K562 (cell line): ENCODE results near the gene SLAIN2. TPM values are rescaled to one million over a fixed set of nuclear protein-coding genes. Genes with fewer than 3 reads are reported as not detected.

Experiments
- ARID1B ChIP-seq: fragments of 450-650 bp; IDR thresholded peaks from 2 replicates; pipeline ENCODE4 v1.6.1; 2016; ENCODE audit warnings: antibody characterized with exemption, mild to moderate bottlenecking, inconsistent platforms
- ATF1 ChIP-seq, 2 experiments: fragments of 450-650 bp in 1 of 2; IDR thresholded peaks; 2 replicates each; pipeline ENCODE4 v1.6.1; 2016; ENCODE audit warnings: missing compliant biosample characterization in 1 of 2, missing genetic modification characterization in 1 of 2
- CBFA2T2 ChIP-seq: fragments of 450-650 bp; conservative IDR thresholded peaks from 2 replicates; pipeline ENCODE4 v1.6.1; 2017; ENCODE audit warnings: mild to moderate bottlenecking
- CBFA2T3 ChIP-seq: fragments of 450-650 bp; IDR thresholded peaks from 2 replicates; pipeline ENCODE4 v1.6.1; 2017
- CREB1 ChIP-seq, 2 experiments: sonication (generic) in 1 of 2; formaldehyde crosslinking in 1 of 2; IDR thresholded peaks; 2 replicates each; pipeline versions ENCODE4 v1.6.1 to v1.8.0; 2012 to 2022; ENCODE audit warnings: inconsistent platforms in 1 of 2, mild to moderate bottlenecking in 1 of 2, missing genetic modification reagents in 1 of 2, moderate library complexity in 1 of 2
- CREM ChIP-seq: IDR thresholded peaks from 2 replicates; pipeline ENCODE4 v1.6.1; 2014; ENCODE audit warnings: antibody characterized with exemption, low read depth
- DPF2 ChIP-seq: fragments of 450-650 bp; IDR thresholded peaks from 2 replicates; pipeline ENCODE4 v1.6.1; 2016
- EP300 ChIP-seq: IDR thresholded peaks from 2 replicates; pipeline ENCODE4 v1.6.1; 2012; ENCODE audit warnings: low read length, improper control_type of control experiment
- HDAC6 ChIP-seq: IDR thresholded peaks from 2 replicates; pipeline ENCODE4 v1.6.1; 2012; ENCODE audit warnings: low read depth, mild to moderate bottlenecking, control low read depth, inconsistent platforms, low read length, moderate library complexity
- KDM1A ChIP-seq, 2 experiments: fragments of 450-650 bp; IDR thresholded peaks; 2 replicates each; pipeline ENCODE4 v1.6.1; 2016; ENCODE audit warnings: mild to moderate bottlenecking in 2 of 2
- L3MBTL2 ChIP-seq: fragments of 450-650 bp; IDR thresholded peaks from 2 replicates; pipeline ENCODE4 v1.6.1; 2016; ENCODE audit warnings: mild to moderate bottlenecking, moderate library complexity
- MGA ChIP-seq: fragments of 450-650 bp; IDR thresholded peaks from 2 replicates; pipeline ENCODE4 v1.6.1; 2016; ENCODE audit warnings: mild to moderate bottlenecking, moderate library complexity
- POU5F1 ChIP-seq: fragments of 150-350 bp; IDR thresholded peaks from 2 replicates; pipeline ENCODE4 v1.6.1; 2014; ENCODE audit warnings: borderline replicate concordance, low read length, low read depth, mild to moderate bottlenecking; ENCODE audit not compliant: partially characterized antibody
- PTTG1 ChIP-seq: fragments of 450-650 bp; IDR thresholded peaks from 2 replicates; pipeline ENCODE4 v1.6.1; 2016; ENCODE audit warnings: low read depth, mild to moderate bottlenecking, missing genetic modification characterization, missing compliant biosample characterization
- RCOR1 ChIP-seq, 2 experiments: IDR thresholded peaks; 2 replicates each; pipeline ENCODE4 v1.6.1; 2012; ENCODE audit warnings: low read depth in 2 of 2, low read length in 2 of 2, borderline replicate concordance in 1 of 2, improper control_type of control experiment in 1 of 2
- THAP12 ChIP-seq: fragments of 250-450 bp; sonication (Bioruptor Pico); IDR thresholded peaks from 2 replicates; pipeline ENCODE4 v1.9.0; 2021; ENCODE audit warnings: mild to moderate bottlenecking, inconsistent platforms
- polyA plus RNA-seq, 8 experiments: library from polyadenylated mRNA; depleted of rRNA in 4 of 8; stranded (reverse) in 5 of 8; unstranded in 3 of 8; fragments of >200 nt; fragmentation: Nextera tagmentation in 2 of 8; fragmentation: Illumina TruSeq in 1 of 8; extraction: Ambion mirVana in 2 of 8; extraction: Trizol in 1 of 8; gene quantifications; 2 replicates each; pipeline versions ENCODE4 v1.2.1 to v1.2.3, GENCODE V29; 2011 to 2014; ENCODE audit warnings: inconsistent platforms in 1 of 8, missing spikeins in 1 of 8
- total RNA-seq, 7 experiments: library from RNA; depleted of rRNA in 6 of 7; stranded (reverse); fragments of >200 nt in 6 of 7; fragmentation: Illumina TruSeq in 2 of 7; extraction: Trizol in 2 of 7; gene quantifications; 2 replicates each; pipeline versions ENCODE4 v1.2.1 to v1.2.3, GENCODE V29; 2011 to 2021; ENCODE audit warnings: low replicate concordance in 1 of 7

SLAIN2 gene
- total and polyA plus RNA-seq, 9 of the 15 experiments (the other 6 are each of a cell fraction or from before 2014, with no cell fraction given), result 3.5 to 116 (median 35.0) TPM

GRCh38 chr4:48475770-48476169, 134.4 kb downstream of the SLAIN2 start (continued):
- peak; percentile 61; the same call in 1 of the 2 replicates for TF ChIP-seq MGA
- 0 out of 2 replicates have a peak, but pooled peaks have one; percentile 19 for TF ChIP-seq CREB1 (IDR thresholded peaks at IDR 0.05)
- no peak for TF ChIP-seq CREB1 (CRISPR knock-in tag; IDR thresholded peaks at IDR 0.05)
- TF ChIP-seq CREM, result peak; percentile 62
- TF ChIP-seq HDAC6, result no peak
- TF ChIP-seq CBFA2T2, result 0 out of 2 replicates have a peak, but pooled peaks have one; percentile 10
- peak; percentile 82 for TF ChIP-seq L3MBTL2
- TF ChIP-seq RCOR1 (IDR thresholded peaks at IDR 0.05; ENCODE audit: borderline replicate concordance in 1 of 2, low read depth in 2 of 2, low read length in 2 of 2), result peak in 1 of 2 experiments; percentile 89; a peak in 2 of 4 replicates
- peak; percentile 69 to 75; a peak in 3 of 4 replicates for TF ChIP-seq KDM1A (IDR thresholded peaks at IDR 0.05)
- peak; percentile 41; the same call in 1 of the 2 replicates for TF ChIP-seq DPF2
- TF ChIP-seq CBFA2T3, result peak; percentile 48
- TF ChIP-seq EP300, result no peak; the same call in 1 of the 2 replicates
- no peak for TF ChIP-seq PTTG1 (tag)
- no peak for TF ChIP-seq ATF1 (CRISPR knock-in tag; IDR thresholded peaks at IDR 0.05)
- TF ChIP-seq ATF1 (tag; IDR thresholded peaks at IDR 0.05), result peak; percentile 77
- TF ChIP-seq THAP12 (CRISPR knock-in tag), result no peak
- TF ChIP-seq ARID1B, result peak; percentile 54
- TF ChIP-seq POU5F1, result no peak
